GM10266 (cell line): ENCODE measurements around the gene CCDC81.

Experiments used
- DNase-seq: peaks from one replicate; pipeline ENCODE4 v3.0.0; 2012; ENCODE audit errors: extremely low spot score
- CTCF ChIP-seq: IDR thresholded peaks from 2 replicates; pipeline ENCODE4 v1.5.1; 2012; ENCODE audit warnings: mild to moderate bottlenecking, low read depth; ENCODE audit not compliant: control insufficient read depth, insufficient read depth; ENCODE audit errors: missing control alignments

The CCDC81 gene

DNA sequence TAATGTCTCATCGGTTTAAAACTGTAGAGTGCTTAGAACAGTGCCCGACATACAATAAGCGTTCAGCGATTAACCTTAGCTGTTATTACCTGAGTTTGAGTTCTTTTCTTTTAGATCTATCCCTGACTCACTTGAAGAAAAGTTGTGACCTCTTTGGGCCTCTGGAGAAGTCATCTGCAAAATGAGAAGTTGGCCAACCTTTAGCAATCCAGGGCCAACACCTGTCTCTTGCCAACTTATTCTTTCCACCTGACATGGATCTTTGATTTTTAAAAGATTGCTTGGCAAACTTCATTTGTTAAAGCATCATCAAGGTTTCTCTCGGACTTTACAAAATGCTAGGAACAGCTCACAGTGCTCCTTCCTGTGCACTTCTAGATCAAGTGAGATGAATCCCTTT is 89.3 kb downstream of the CCDC81 start:
- TF ChIP-seq CTCF, result no peak
- DNase-seq, result no peak

- TF ChIP-seq CTCF, result no peak
These were observed 90.0 kb downstream of the CCDC81 start for GRCh38 chr11:86464509-86465221.

DNA sequence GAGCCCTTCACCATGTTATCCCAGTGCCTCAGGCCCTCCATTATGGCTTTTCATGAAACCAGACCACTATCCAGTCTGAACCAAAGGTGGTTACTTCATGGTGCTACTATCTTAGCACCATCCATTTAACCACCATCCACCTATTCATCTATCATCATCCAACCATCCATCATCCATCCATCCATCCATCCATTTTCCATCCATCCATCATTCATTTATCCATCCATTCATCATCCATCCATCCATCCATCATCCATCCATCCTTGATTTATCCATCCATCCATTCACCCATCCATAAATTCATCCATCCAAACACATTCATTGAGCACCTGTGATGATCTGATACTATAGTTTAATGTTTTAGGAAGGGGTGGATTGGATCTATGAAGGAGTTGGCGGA is 93.5 kb downstream of the CCDC81 start:
- no peak for DNase-seq
- TF ChIP-seq CTCF, result no peak

More at GRCh38 chr11:86464509-86465221, 90.0 kb downstream of the CCDC81 start:
- no peak for DNase-seq

GRCh38 chr11:86469491-86470388 is 95.1 kb downstream of the CCDC81 start:
- TF ChIP-seq CTCF, result no peak
- no peak for DNase-seq
